Upper lobe of left lung (tissue), 4 donors: ENCODE data around the gene ZNF207.

ENCODE experiments used
- CTCF ChIP-seq, 6 experiments: fragments of 450-650 bp in 4 of 6; fragments of 200-600 bp in 2 of 6; sonication (generic) in 2 of 6; IDR thresholded peaks; one replicate each; pipeline ENCODE4 v1.5.1; 2016 to 2019; ENCODE audit warnings: antibody characterized with exemption in 6 of 6
- POLR2A ChIP-seq, 4 donors: fragments of 450-650 bp; IDR thresholded peaks; one replicate each; pipeline ENCODE4 v1.5.1; 2016 to 2017; ENCODE audit warnings: antibody characterized with exemption in 4 of 4, mild to moderate bottlenecking in 2 of 4
- POLR2AphosphoS5 ChIP-seq, 2 donors: sonication (generic); formaldehyde crosslinking; IDR thresholded peaks; one replicate each; pipeline ENCODE4 v1.5.1; 2017; ENCODE audit warnings: antibody characterized with exemption in 2 of 2

GRCh38 chr17:32349854-32350665 is at the start of gene ZNF207:
- TF ChIP-seq CTCF (IDR thresholded peaks at IDR 0.05) = peak in 2 of 6 experiments; percentile 8 to 21
- peak; percentile 76 to 92 (median 84) for TF ChIP-seq POLR2A (IDR thresholded peaks at IDR 0.05)
- peak; percentile 98 for TF ChIP-seq POLR2AphosphoS5 (IDR thresholded peaks at IDR 0.05)
